Measurements from ENCODE around the gene CAMSAP2. TPM values are rescaled to one million over a fixed set of nuclear protein-coding genes. Genes with fewer than 3 reads are reported as not detected.
A peak's percentile ranks its signal among the peaks of the same experiment; 100 is the strongest.

The CAMSAP2 gene
- total RNA-seq, 4 donors from 2014 or later: 8.2 to 12.5 (median 9.1) TPM

DNA sequence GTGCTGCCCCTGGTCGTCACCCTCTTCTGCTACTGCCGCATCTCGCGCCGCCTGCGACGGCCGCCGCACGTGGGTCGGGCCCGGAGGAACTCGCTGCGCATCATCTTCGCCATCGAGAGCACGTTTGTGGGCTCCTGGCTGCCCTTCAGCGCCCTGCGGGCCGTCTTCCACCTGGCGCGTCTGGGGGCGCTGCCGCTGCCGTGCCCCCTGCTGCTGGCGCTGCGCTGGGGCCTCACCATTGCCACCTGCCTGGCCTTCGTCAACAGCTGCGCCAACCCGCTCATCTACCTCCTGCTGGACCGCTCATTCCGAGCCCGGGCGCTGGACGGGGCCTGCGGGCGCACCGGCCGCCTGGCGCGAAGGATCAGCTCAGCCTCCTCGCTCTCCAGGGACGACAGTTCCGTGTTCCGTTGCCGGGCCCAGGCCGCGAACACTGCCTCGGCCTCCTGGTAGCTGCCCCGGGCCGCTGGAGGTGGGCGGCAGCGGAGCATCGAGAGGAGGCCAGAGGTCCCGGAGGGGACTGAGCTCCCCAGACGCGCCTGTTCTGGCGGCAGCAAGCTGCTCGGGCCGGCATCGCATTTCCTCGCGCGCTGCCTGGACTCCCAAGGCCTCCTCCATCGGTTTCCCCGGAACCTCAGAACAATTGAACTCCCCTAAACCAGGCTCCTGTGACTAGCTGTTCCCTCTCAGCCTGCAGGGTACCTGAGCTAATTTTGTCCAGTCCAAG is 135.1 kb downstream of the CAMSAP2 start:
- 53 to 56% methylated on average over 5 to 41 of the region's 66 CpGs for WGBS, 2 donors (ENCODE audit: low coverage in 1 of 2)
- intact Hi-C loops (cut with DNase I; ENCODE audit: low total_unique reads) (no loop called here), in situ Hi-C loops (cut with MboI; ENCODE audit: low pct_ligation_motif_present in 1 of 4, low pct_unique_long_range_greater_than_20kb in 1 of 4, low sequenced_read_pairs in 3 of 4) (no loop called here)
- H3K36me3 ChIP-seq: no peaks in the 10 kb centered on the region
- H3K27ac ChIP-seq: no peak overlapping the region
- no peaks in the 10 kb centered on the region for H3K9me3 ChIP-seq
- H3K4me3 ChIP-seq: peak overlapping the region in 2 of 4 donors; percentile 18 to 41
- DNase-seq: no peak
- H3K4me1 ChIP-seq: peaks cover 0 to 13% (median 11%) of the 10 kb centered on the region in 4 donors
- H3K27me3 ChIP-seq: peaks cover 68% of the 10 kb centered on the region
- TF ChIP-seq, protein P1, sequence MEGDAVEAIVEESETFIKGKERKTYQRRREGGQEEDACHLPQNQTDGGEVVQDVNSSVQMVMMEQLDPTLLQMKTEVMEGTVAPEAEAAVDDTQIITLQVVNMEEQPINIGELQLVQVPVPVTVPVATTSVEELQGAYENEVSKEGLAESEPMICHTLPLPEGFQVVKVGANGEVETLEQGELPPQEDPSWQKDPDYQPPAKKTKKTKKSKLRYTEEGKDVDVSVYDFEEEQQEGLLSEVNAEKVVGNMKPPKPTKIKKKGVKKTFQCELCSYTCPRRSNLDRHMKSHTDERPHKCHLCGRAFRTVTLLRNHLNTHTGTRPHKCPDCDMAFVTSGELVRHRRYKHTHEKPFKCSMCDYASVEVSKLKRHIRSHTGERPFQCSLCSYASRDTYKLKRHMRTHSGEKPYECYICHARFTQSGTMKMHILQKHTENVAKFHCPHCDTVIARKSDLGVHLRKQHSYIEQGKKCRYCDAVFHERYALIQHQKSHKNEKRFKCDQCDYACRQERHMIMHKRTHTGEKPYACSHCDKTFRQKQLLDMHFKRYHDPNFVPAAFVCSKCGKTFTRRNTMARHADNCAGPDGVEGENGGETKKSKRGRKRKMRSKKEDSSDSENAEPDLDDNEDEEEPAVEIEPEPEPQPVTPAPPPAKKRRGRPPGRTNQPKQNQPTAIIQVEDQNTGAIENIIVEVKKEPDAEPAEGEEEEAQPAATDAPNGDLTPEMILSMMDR (IDR thresholded peaks at IDR 0.05): no peak
- TF ChIP-seq POLR2AphosphoS5 (IDR thresholded peaks at IDR 0.05) (no peak), EP300 (IDR thresholded peaks at IDR 0.05; ENCODE audit: low read depth) (no peak), POLR2A (IDR thresholded peaks at IDR 0.05) (no peak)

DNA sequence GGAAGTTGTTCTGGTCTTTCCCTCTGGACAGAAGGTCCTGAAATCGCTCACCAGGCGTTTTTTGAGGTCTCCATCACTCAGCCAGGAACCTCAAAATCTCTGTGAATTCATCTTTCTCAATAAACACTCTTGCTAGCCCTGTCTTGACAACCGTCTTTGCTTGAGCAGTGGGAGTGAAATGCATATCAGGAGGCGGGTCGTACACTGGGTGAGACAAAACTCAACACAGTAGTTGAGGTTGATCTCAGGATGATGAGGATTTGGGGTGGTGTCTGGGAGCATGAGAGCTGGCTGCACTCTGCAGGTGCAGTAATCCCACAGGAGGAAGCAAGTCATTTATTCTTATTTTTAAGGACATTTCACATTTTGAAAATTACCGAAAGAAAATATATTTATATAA is 136.0 kb downstream of the CAMSAP2 start:
- Histone ChIP-seq H3K4me1 (peaks cover 0 to 13% (median 11%) of the 10 kb centered on the region in 4 donors), H3K27me3 (peaks cover 68% of the 10 kb centered on the region), H3K9me3 (no peaks in the 10 kb centered on the region), H3K36me3 (no peaks in the 10 kb centered on the region), H3K4me3 (no peak overlapping the region), H3K27ac (no peak overlapping the region)
- in situ Hi-C loops (cut with MboI; ENCODE audit: low pct_ligation_motif_present in 1 of 4, low pct_unique_long_range_greater_than_20kb in 1 of 4, low sequenced_read_pairs in 3 of 4) (no loop called here), intact Hi-C loops (cut with DNase I; ENCODE audit: low total_unique reads) (no loop called here)
- DNase-seq: no peak
- no peak for TF ChIP-seq POLR2AphosphoS5 (IDR thresholded peaks at IDR 0.05)
- TF ChIP-seq EP300 (IDR thresholded peaks at IDR 0.05; ENCODE audit: low read depth): no peak
- TF ChIP-seq, protein P1 (IDR thresholded peaks at IDR 0.05): no peak
- TF ChIP-seq POLR2A (IDR thresholded peaks at IDR 0.05): no peak
- 60 to 71% methylated on average over 3 to 6 of the region's 6 CpGs for WGBS, 2 donors (ENCODE audit: low coverage in 1 of 2)

DNA sequence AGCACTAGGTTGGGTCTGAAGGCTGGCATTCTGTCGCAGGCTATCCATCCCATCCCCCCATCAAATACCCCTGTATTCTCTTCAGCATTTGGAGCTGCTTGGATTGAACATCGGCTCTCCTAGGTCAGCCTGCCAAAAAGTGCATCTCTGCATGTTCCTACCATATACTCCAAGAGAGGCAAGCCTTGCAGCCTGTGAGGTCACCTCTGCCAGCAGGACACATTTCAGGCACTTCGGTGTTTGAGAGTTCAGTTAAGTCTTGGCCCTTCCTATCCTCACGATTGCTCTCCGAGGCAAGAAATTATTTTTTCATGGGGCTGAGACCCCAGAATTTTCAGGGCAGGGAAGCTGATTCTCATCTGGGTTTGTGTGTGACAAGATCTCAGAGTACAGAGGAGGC is 136.7 kb downstream of the CAMSAP2 start:
- H3K9me3 ChIP-seq: no peaks in the 10 kb centered on the region
- no peak for DNase-seq
- H3K27me3 ChIP-seq: peaks cover 65% of the 10 kb centered on the region
- in situ Hi-C loops (cut with MboI; ENCODE audit: low pct_ligation_motif_present in 1 of 4, low pct_unique_long_range_greater_than_20kb in 1 of 4, low sequenced_read_pairs in 3 of 4): no loop called here
- peaks cover 0 to 13% (median 11%) of the 10 kb centered on the region in 4 donors for H3K4me1 ChIP-seq
- no peak overlapping the region for H3K27ac ChIP-seq
- intact Hi-C loops (cut with DNase I; ENCODE audit: low total_unique reads): no loop called here
- no peak overlapping the region for H3K4me3 ChIP-seq
- TF ChIP-seq POLR2AphosphoS5 (IDR thresholded peaks at IDR 0.05): no peak
- no peak for TF ChIP-seq POLR2A (IDR thresholded peaks at IDR 0.05)
- TF ChIP-seq, protein P1 (IDR thresholded peaks at IDR 0.05): no peak
- TF ChIP-seq EP300 (IDR thresholded peaks at IDR 0.05; ENCODE audit: low read depth): no peak
- WGBS, 2 donors (ENCODE audit: low coverage in 1 of 2): 95 to 100% methylated on average over 1 to 5 of the region's 5 CpGs
- no peaks in the 10 kb centered on the region for H3K36me3 ChIP-seq

DNA sequence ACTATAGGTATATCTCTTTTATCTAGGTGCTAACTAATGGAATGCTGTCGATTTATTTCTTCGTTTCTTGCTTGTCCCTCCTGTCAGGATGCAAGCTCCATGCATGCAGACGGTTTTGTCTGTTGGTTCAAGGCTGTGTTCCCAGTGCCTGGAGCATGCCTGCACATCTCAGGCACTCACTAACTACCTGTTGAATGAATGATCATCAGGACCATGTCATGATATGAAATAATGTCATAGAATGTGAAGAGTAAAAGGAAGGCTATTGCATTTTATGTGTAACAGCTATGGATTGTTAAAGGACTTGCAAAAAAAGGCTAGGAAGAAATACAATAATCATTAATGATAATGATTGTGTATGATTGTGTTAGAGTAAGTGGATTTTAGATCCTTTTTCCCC is 138.3 kb downstream of the CAMSAP2 start:
- Histone ChIP-seq H3K9me3 (no peaks in the 10 kb centered on the region), H3K36me3 (no peaks in the 10 kb centered on the region), H3K4me1 (peaks cover 0 to 13% (median 11%) of the 10 kb centered on the region in 4 donors), H3K27me3 (peaks cover 52% of the 10 kb centered on the region), H3K27ac (no peak overlapping the region), H3K4me3 (no peak overlapping the region)
- no peak for DNase-seq
- TF ChIP-seq, protein P1 (IDR thresholded peaks at IDR 0.05): no peak
- TF ChIP-seq POLR2AphosphoS5 (IDR thresholded peaks at IDR 0.05): no peak
- TF ChIP-seq EP300 (IDR thresholded peaks at IDR 0.05; ENCODE audit: low read depth): no peak
- TF ChIP-seq POLR2A (IDR thresholded peaks at IDR 0.05): no peak
- 84 to 87% methylated on average over 3 of the region's 3 CpGs for WGBS, 2 donors (ENCODE audit: low coverage in 1 of 2)
- in situ Hi-C loops (cut with MboI; ENCODE audit: low pct_ligation_motif_present in 1 of 4, low pct_unique_long_range_greater_than_20kb in 1 of 4, low sequenced_read_pairs in 3 of 4) (no loop called here), intact Hi-C loops (cut with DNase I; ENCODE audit: low total_unique reads) (no loop called here)
